HL-60/S4 treated with retinoic acid at 250 ng/mL for 4 days and 3 days (cell line): ENCODE results near the gene METRNL.
"Not testable (repeated sequence)": the region's sequence is repeated elsewhere in the genome, so short reads cannot be mapped to it uniquely, and the experiment has no call there.

Experiments used
- in situ Hi-C: fragments of 300-500 bp; cut with MboI; formaldehyde crosslinking; loops from 2 replicates; pipeline ENCODE4 v1.7.0; 2022; ENCODE audit warnings: low sequenced_read_pairs

Gene METRNL

DNA sequence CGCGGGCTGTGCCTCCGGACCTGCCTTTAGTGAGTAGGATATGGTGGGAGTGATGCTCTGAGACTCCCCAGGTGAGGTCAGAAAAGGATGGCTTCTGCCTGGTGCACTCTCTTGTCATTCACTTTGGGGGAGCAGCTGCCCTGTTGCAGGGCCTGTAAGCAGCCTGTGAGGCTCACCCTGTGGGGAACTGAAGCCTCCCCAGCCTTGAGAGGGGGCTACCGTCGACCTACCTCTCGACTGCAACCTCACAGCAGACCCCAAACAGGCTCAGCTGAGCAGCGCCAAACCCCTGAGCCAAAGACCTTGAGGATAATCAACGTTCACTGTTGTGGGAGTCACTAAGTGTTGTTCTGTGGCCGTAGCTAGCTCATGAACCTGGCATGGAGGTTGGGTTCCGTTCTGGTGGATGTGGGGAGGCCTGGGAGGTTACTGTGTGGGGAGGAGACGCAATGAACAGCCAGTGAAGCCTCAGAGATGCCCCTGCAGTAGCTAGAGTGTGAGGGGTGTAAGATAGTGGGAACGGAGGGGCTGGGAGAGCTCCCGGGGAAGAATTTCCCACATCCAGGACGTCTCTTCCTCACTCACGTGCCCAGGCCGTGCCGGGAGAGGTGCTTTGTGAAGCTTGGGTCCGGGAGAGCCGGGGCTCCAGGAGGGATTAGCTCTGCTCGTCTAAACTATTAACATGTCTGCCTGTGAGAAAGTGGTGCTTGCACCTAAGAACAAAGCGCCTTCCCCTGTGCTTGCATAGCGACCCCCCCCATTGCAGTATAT, 38.8 kb downstream of the METRNL start:
- in situ Hi-C loops: no loop called here

DNA sequence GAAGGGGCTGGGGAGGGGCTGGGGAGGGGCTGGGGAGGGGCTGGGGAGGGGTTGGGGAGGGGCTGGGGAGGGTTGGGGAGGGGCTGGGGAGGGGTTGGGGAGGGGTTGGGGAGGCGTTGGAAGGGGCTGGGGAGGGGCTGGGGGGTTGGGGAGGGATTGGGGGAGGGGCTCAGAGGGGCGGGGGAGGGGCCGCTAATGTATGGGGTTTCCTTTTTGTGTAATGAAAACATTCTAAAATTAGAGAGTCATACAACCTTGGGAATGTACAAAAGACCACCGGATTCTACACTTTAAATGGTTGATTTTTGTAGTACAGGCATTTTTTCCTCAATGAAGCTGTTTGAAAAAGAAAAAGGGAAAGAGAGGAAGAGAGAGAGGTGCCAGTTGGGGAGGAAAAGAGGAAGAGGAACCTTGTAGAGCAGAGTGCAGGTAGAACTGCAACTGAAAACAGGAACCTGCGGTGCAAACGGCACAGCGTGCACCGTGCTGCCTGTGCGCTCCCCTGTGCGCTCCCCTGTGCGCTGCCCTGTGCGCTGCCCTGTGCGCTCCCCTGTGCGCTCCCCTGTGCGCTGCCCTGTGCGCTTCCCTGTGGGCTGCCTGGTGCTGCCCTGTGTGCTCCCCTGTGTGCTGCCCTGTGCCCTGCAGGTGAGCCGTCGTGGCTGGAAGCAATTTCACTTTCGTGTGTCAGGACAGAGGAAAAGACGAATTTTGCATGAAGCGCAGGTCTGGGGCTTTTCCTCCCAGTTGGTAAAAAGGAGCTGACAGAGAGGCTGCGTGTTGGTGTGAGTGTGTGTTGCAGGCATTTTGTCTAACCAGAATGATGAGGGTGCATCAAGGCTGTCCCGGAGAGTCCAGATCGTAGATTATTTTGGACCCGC, 40.8 kb downstream of the METRNL start:
- in situ Hi-C loops: no loop called here

DNA sequence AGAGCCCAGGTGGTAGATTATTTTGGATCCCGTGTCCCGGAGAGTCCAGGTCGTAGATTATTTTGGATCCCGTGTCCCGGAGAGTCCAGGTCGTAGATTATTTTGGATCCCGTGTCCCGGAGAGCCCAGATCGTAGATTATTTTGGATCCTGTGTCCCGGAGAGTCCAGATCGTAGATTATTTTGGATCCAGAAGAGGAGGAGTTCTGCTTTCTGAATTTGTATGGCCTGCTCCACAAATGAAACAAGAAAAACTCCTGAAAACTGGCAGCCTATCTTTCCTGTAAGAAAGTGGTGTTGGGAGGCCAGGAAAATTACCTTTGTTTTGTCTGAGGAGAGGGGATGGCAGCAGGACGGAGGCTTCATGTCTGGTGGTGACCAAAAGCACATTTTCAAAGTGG, 42.1 kb downstream of the METRNL start:
- in situ Hi-C loops: not testable (repeated sequence)

DNA sequence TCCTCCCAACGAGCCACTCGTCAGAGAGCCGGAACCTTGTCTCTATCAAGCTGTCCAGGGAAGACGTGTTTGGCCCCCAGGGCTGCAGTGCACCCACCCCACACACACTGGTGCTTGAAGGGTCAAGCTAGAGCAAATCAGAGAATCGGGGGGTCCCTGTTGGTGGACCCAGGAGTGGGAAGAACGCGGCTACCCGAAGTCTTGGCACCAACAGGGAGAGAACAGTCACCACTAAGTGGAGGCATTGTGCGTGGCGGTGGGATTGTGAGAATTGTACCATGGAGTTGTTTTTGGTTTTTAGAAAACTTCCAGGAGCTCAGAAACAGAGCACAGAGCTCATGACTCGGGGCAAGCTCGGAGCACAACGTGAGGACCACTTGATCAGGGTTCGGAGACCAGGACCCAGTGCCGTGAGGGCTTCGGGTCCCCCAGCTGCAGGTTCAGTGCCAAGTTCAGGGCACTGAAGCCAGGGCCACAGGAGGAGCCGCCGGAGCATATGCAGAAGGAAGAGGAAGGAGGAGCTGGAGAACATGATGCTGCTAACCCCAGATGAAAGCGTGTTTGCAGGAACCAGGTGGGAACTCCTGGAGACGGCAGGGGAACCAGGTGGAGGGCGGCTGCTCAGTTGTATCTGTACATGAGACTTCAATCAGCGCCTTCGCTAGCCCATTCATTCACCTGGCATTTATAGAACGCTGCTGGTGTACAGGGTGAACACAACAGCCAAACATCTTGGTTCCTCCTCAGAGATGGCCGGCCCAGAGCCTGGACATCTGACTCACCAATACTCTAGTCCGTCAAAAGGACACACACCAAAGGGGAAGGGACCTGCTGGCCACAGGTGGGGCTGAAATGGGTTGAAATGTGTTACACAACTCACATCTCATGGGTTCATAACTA, 42.8 kb downstream of the METRNL start:
- in situ Hi-C loops: no loop called here

DNA sequence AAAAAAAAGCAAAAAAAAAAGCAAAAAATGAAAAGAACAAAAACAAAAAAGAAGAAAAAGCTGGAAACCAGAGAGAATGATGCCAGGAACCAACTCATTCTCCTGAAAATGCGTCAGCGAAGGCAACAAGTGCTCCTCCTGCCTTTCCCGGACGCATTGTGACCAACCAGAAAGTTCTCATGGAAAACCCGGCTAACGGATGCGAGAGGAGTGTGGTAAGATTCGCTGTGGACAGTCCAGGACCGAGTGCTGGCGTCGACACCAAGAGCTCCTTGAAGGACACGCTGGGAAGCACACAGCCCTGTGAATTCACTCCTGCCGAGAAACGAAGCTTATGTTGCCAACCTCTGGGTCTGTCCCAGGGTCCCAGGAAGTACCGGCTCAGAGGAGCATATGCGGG, 43.4 kb downstream of the METRNL start:
- in situ Hi-C loops: no loop called here

DNA sequence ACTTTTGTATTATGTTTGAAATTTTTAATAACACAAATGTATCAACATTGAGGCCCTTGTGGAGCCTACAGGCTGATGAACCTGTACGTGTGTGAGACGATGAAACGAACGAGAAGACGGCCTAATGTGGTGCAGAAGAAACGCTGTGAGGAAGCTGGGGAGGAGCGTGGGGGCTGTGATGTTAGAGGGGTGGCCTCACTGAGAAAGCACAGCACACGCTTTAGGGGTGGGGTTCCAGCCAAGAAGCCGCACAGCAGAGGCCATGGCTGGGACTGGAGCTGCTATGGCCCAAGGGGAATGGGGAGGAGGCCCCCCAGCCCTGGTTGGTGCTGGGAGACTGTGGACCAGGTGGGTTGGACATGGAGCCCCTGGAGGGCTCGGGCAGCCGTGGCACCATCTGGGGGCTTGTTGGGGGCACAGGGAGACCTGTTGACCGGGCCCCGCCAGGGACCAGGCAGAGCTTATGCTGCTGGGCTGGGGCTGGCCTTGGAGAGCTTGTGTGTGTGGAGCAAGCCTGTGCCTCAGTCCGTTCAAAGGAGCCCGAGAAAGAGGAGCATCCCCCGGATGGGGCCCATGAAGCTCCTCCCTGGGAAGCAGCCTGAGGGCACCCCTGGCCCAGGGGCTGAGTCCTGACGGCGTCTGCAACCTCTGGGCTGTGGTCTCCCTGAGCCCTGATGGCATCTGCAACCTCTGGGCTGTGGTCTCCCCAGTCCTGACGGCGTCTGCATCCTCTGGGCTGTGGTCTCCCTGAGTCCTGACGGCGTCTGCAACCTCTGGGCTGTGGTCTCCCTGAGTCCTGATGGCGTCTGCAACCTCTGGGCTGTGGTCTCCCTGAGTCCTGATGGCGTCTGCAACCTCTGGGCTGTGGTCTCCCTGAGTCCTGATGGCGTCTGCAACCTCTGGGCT, 44.7 kb downstream of the METRNL start:
- in situ Hi-C loops: no loop called here

DNA sequence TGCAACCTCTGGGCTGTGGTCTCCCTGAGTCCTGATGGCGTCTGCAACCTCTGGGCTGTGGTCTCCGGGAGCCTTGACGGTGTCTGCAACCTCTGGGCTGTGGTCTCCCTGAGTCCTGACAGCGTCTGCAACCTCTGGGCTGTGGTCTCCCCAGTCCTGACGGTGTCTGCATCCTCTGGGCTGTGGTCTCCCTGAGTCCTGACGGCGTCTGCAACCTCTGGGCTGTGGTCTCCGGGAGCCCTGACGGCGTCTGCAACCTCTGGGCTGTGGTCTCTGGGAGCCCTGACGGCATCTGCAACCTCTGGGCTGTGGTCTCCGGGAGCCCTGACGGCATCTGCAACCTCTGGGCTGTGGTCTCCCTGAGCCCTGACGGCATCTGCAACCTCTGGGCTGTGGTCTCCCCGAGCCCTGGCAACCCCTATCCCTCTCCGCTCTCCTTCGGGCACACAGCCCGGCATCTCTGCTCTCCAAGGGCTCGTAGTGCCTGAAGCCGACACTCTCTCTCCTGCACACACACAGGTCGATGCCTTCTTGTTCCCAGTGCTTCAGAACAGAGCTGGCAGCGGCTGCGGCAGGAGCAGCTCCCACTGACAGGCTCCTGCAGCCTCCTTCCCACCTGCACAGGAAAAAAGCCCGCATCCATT, 45.6 kb downstream of the METRNL start:
- in situ Hi-C loops: no loop called here

DNA sequence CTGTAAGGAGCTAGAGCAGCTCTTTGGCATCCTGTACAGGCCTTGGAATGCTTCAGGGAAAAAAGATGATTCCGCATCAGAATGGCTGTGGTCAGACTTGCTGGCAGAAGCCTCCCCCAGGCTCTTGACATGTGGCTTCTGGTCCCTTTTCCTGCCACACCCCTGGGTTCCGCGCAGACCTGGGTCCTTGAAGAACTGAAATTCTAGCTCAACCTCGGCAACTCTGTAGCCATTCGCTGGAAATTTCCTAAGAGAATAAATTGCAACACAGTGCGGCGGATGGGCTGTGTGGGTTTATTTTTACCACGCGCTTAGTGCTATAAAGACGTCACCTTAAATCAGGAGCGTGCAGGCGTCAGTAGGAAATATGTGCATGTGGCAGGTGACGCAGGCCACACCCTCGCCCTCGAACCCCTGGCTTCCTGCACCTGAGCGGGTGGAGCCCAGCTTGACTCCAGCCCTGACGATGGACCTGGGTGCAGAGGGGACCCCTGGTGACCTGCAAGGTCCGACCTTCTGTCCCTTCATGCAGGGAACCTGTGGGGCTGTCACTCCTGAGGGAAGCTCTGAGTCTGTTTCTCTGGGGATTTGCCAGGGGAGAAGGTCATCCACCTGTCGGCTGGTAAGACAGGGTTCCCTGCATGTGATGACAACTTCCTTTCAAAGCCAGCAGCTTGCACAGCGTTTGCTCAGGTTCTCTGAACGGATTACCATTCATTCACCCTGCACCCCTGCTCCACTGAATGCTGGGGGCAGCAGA, 46.3 kb downstream of the METRNL start:
- in situ Hi-C loops: no loop called here

DNA sequence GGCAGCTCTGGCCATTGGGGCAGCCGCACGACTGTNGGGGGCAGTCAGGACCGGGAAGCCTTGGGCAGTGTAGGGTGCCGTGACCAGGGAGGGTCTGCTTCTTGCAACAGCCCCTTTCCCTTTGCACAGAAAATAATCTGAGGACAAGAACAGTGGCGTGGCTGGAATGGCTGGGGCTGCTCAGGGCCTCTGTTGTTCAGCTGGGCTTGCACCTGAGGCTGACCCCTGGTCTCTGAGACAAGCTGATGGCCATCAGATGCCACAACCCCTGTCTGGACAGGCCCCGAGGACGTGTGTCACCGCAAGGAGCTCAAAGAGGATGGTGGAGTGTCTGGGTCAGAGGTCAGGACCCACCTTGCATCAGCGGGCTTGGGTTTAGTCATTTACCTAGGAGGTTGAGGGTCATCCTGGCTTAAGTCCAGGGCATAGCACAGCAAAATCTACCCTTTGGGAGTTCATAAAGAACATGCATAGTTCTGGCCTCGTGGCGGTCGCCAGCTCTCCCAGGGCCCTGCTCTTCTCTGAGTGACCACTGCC, 46.9 kb downstream of the METRNL start:
- in situ Hi-C loops: no loop called here

DNA sequence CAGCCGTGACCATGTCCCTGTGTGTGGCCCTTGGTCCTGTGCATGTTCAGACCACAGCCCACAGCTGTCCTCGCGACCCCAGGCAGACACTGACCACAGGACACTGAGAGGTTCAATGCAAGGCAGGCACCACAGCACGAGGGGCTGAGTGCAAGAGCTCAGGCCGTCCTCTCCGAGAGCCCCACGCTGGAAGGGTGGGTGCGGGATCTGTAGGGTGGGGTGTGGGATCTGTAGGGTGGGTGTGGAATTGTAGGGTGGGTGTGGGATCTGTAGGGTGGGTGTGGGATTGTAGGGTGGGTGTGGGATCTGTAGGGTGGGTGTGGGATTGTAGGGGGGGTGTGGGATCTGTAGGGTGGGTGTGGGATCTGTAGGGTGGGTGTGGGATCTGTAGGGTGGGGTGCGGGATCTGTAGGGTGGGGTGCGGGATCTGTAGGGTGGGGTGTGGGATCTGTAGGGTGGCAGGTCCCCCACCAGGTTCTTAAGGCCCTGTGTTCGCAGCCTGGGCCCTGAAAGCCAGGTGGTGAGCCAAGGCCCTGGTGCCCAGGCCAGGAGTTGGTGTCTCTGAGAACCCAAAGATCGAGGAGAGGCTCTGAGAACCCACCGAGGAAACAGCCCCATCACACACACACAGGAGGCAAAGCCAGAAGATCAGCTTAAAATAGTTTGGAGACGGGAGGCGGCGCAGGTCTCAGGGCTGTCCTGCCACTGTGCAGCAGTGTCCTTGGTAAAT, 48.2 kb downstream of the METRNL start:
- in situ Hi-C loops: no loop called here

DNA sequence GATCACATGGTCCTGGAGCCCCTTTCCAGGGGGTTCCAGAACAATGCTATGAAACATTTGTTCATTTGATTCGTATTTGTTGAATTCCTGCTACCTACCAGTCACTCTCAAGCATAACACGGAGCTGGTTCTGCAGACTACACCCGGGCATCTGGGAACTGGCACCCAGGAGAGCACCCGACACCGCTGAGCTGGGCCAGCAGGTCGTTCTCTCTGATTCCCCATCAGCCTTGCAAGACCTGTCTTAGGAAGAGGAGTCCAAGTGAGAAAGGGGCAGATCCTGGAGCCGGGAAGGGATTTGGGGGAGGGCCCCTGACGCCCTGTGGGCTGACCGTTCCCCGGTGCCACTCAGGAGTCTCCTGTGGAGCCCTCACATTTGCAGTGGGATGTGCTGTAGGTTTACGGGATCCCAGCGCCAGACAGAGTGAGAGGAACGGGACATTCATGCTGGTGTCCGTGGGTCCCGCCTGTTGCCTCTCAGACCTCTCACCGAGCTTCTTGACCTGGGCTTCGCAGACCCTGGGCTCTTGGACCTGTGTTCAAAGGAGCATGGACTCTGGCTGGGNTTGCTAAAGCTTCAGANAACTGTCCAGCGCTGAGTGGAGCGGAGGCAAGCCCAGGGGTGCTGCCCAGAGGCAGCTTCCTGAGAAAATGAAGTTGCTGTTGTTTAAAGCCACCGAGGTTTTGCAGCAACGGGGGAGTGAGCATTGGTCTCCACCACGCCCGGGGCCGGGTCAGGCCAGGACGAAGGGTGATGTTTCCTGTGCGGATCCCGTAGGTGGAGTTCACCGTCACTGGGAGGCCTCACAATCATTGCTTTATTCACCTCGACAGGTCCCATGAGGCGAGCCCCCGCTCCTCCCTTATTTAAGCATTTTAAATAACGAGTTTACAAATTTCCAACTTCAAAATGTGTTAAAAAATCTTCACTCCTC, 49.2 kb downstream of the METRNL start:
- in situ Hi-C loops: no loop called here

DNA sequence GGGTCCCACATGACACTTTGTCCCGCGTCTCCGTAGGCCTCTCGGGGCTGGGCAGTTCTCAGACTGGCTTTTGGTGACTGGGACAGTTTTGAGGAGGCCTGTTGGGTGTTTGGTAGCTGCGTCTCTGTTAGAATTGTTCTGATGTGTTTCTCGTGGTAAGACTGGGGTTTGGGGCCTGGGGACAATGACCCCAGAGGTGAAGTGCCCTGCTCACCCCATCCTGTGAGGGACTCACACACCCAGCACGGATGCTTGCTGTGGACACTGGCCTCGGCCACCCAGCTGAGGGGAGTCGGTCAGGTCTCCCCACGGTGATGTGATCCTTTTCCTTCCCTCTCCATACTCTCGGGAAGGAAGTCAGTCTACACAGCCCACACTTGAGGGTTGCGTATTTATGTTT, 50.3 kb downstream of the METRNL start:
- in situ Hi-C loops: no loop called here

DNA sequence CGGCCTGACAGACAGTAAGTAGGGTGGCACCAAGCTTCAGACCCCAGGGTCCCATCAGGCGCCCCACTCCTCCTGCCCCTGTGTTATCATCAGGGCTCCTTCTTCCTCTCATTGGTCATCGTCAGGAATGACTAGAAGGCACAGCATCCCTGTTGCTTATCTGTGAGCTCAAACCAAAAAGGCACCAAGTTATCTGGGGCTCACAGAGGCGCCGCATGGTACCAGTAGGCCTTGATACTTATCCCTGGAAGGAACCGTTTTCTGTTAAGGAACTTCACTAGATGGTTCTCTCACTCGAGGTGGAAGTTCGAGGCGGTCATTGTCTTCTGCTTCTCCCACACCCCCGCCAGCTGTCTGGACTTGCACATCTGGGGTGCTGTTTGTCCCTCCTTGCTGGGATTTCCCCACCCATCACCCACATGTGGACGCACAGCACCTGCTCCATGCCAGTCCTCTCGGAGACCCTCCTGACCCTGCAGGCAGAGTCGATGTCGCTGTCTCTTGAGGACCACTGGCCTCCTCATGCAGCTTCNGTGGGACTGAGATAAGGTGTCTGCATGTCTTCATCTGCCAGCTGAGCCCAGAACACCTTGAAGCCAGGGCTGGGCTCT, 52.1 kb downstream of the METRNL start:
- in situ Hi-C loops: no loop called here

DNA sequence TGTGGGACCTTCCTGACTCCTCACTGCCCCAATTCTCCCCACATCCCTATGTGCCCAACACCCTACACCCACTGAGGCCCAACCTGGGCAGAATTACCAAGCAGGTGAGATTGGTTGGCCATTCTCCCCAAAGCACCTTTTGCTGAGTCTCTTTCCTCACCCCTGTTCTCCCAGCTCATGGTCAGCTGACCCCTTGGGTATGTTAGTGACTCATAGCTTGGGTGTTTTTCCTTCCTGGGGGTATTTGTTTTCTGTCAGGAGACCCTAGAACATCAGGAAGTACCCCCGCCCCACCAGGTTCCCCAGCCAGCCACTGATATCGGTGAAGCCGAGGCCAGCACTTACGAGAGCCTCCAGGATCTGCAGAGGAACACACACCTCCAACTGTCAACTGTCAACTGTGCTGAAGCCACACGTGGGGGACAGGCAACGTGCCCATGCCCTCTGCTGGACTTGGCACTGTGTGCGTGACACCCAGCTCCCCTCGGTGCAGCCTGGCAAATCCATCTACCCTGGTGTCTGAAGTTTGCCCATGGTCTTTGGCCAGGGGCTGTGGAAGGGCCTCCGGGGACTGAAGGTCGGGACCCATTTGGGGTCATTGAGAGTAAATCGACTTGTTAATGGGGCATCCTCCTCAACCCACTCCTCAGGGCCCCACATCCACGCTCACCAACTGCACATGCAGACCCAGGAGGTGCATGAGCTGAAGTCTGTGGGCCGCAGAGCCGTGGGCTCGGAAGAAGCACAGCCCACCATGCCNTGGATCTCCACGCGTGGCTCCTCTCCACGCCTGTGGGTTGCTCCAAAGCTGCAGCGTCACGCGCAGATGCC, 53.1 kb downstream of the METRNL start:
- in situ Hi-C loops: no loop called here

DNA sequence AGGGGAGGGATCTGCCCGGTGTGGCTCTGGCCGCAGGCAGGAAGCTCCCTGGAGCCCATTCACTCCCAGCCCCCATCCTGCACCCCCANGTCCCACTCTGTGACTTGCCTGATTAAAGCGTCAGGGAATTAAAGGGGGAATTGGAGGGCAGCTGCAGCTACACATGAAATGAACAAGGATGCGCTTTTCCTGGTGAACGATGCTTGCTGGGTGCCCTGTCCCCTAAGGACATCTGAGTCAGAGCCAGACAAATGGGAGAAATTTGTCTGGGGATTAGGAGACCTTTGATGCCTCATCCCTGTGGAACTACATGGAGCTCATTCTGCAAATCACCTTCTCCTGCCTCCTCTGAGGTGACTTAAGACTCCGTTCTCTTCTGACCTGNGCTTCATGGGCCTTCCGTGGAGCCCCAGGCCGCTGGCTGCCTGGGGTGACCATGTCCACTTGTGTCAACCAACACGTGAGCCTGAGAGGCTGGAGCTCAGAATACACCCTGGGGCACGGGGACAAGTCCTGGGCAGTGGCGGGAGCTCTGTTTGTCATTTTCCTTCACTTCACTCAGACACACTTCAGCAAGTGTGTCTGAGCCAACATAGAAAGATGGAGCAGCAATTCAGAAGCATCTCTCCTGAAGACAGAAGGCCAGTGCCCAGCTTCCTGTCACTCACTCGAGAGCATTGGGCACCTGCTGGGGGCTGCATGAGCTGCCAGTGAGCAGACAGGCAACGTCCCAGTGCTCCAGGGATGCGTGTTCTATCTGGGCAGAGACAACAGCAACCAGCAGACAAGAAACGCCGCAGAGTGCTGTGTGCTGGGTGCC, 54.1 kb downstream of the METRNL start:
- in situ Hi-C loops: no loop called here
